ENCODE results near the gene EDC3.

- TF ChIP-seq CTCF (conservative IDR thresholded peaks at IDR 0.05; ENCODE audit: low read depth, low read length) (no peak), EZH2 (IDR thresholded peaks at IDR 0.05; ENCODE audit: borderline replicate concordance, low read depth, low read length, poor library complexity, severe bottlenecking) (no peak)
Observed at GRCh38 chr15:74603789-74604705, 91.8 kb downstream of the EDC3 start.

Data from A673 (cell line).